HT-29 (cell line): ENCODE measurements around the gene TNFRSF25. TPM values are rescaled to one million over a fixed set of nuclear protein-coding genes. Genes with fewer than 3 reads are reported as not detected.
A peak's percentile ranks its signal among the peaks of the same experiment; 100 is the strongest.
"Not testable (repeated sequence)": the region's sequence is repeated elsewhere in the genome, so short reads cannot be mapped to it uniquely, and the experiment has no call there.

Experiments used
- DNase-seq: peaks from one replicate; pipeline ENCODE4 v3.0.0-alpha.2; 2015; ENCODE audit warnings: low spot score
- total RNA-seq: library from RNA; depleted of rRNA; stranded (reverse); fragments of >200 nt; shearing (Covaris generic); gene quantifications from 2 replicates; pipeline ENCODE4 v1.2.3, GENCODE V29; 2014

TNFRSF25 gene
- total RNA-seq, 1 experiment from 2014 or later: 15.0 TPM

- no peak for DNase-seq
Measured at GRCh38 chr1:6470132-6471085, 4.4 kb upstream of the TNFRSF25 start.

- DNase-seq: no peak
Measured at GRCh38 chr1:6468729-6469461, 2.9 kb upstream of the TNFRSF25 start.

GRCh38 chr1:6467744-6468688 lies 2.0 kb upstream of the TNFRSF25 start:
- no peak for DNase-seq

GRCh38 chr1:6467224-6467623 lies 1.3 kb upstream of the TNFRSF25 start:
- DNase-seq: no peak

GRCh38 chr1:6466751-6467150 lies 778 bp upstream of the TNFRSF25 start:
- no peak for DNase-seq

- DNase-seq: no peak
Measured at GRCh38 chr1:6465461-6466005, 440 bp downstream of the TNFRSF25 start.

- no peak for DNase-seq
Measured at GRCh38 chr1:6464915-6465314, 1.1 kb downstream of the TNFRSF25 start.

GRCh38 chr1:6464514-6464836 lies 1.5 kb downstream of the TNFRSF25 start:
- peak; percentile 74 for DNase-seq

GRCh38 chr1:6463120-6463412 lies 2.9 kb downstream of the TNFRSF25 start:
- no peak for DNase-seq

- no peak for DNase-seq
Measured at GRCh38 chr1:6462412-6463119, 3.4 kb downstream of the TNFRSF25 start.

GRCh38 chr1:6461538-6462411 lies 4.2 kb downstream of the TNFRSF25 start:
- no peak for DNase-seq

- DNase-seq: no peak
Measured at GRCh38 chr1:6461051-6461530, 4.9 kb downstream of the TNFRSF25 start.

- no peak for DNase-seq
Measured at GRCh38 chr1:6460301-6461050, 5.5 kb downstream of the TNFRSF25 start.

GRCh38 chr1:6459850-6460265 lies 6.1 kb downstream of the TNFRSF25 start:
- no peak for DNase-seq

GRCh38 chr1:6456800-6457466 lies 9.0 kb downstream of the TNFRSF25 start:
- DNase-seq: no peak

GRCh38 chr1:6455752-6456520 lies 10.0 kb downstream of the TNFRSF25 start:
- not testable (repeated sequence) for DNase-seq

GRCh38 chr1:6454856-6455751 lies 10.9 kb downstream of the TNFRSF25 start:
- no peak for DNase-seq
